Measurements from ENCODE around the gene NECTIN1.

NECTIN1 gene

DNA sequence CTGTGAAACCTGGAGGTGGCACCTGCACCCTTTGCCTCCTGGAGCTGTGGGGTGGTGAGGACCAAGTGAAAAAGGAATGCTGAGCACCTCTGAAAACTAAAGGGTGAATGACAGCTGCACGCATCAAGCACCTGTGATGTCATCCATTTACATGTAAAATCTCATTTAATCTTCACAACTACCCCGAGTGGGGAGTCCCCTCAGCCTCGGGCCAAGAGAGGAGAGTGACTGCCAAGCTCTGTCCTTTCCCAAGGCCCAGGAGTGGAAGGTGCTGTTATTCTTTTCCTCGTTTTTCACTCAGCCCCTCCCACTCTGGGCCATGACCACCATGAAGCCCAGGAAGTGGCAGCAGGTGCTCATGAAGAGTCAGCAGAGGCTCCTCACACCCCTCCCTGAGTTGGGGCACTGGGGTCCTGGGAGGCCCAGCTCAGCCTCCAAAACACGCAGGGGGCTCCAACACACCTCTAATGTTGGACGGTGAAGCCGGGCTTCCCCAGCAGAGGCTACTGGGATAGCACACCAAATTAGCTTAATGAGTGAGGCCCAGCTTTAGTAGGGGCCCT is 35.7 kb downstream of the NECTIN1 start:
- no peak for DNase-seq
- no peak for TF ChIP-seq GATA1 (IDR thresholded peaks at IDR 0.05; ENCODE audit: low read depth, low read length)
- TF ChIP-seq POLR2A (IDR thresholded peaks at IDR 0.05; ENCODE audit: low read length) = no peak

DNA sequence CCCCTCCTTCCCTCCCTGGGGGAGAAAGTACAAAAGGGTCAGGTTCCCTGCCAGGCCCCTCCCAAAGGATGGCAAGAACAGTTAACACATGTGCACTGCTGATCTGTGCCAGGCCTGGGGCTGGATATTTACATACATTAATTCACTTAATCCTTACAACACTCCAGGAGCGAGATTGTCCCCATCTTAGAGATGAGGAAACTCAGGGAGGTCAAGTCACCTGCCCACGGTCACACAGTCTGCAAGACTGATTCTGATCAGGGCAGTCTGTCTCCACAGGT is 36.5 kb downstream of the NECTIN1 start:
- TF ChIP-seq POLR2A (IDR thresholded peaks at IDR 0.05; ENCODE audit: low read length) = no peak
- TF ChIP-seq GATA1 (IDR thresholded peaks at IDR 0.05; ENCODE audit: low read depth, low read length) = no peak
- DNase-seq = no peak

DNA sequence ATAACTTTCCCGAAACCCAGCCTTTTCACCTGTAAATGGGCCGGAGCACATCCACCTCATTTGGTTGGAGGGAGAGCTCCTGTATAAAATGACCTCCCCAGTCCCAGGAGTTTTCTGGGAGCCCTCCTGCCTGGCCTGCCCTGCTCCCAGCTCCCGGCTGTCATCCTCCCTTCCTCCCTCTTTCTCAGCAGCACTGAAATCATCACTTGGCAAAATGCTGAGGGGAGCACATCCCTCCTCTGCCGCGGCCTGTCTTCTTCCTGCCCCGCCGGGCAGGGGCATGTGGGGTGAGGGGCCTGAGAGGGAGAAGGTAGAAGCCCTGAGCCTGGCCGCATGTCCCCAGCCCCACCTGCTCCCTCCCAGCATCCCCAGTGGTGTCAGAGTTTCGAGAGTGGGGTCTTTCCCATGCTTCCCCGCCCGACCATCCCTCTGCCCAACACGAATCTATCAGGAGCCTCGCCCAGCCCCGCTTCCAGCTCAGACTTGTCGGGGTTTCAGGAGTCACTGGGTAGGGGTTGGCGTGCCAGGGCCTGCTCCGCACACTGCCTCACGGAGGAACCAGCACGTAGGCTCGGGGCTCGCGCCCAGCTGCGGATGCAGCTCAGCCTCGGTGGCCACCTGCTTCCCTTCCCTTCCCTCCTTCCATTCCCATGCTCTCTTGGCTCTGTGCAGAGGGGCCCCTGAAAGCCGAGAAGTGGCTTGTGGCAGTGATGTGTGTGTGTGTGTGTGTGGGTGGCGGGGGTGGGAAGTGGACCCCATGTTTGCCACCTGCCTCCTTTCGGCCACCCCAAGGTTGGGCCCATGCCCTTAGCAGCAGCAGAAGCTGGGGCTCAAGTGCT is 37.1 kb downstream of the NECTIN1 start:
- TF ChIP-seq GATA1 (IDR thresholded peaks at IDR 0.05; ENCODE audit: low read depth, low read length) (no peak), POLR2A (IDR thresholded peaks at IDR 0.05; ENCODE audit: low read length) (no peak)
- DNase-seq = no peak

DNA sequence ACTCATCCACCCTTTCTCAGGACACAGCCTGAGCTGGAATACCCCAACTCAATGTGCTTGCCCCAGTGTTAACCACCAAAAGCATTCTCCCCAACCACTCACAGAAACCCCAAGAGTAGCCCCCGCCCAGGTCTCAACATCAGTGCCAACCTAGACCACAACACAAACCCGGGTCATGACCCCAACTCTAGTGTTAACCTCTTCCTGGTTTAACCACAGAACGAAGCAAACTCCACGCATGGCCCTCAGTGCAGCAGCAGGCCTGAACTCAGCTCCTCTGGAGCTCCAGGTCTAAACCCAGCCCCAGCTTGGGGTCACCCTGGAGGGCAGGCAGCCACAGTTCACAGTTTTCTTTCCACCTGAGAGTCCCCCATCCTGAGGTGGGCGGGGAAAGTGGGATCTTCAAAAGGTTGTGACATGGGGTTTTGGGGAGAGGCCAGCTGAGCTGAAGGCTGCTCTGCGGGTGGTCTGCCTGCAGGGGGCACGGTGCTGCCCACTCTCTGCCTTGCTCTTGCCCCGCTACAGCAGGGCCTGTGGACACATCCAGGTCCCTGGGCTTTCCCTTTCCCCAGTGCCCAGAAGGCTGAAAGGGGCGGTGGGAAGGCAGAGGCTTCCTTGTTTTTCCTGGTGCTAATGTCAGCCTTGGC is 37.9 kb downstream of the NECTIN1 start:
- TF ChIP-seq GATA1 (IDR thresholded peaks at IDR 0.05; ENCODE audit: low read depth, low read length) (no peak), POLR2A (IDR thresholded peaks at IDR 0.05; ENCODE audit: low read length) (no peak)
- no peak for DNase-seq

DNA sequence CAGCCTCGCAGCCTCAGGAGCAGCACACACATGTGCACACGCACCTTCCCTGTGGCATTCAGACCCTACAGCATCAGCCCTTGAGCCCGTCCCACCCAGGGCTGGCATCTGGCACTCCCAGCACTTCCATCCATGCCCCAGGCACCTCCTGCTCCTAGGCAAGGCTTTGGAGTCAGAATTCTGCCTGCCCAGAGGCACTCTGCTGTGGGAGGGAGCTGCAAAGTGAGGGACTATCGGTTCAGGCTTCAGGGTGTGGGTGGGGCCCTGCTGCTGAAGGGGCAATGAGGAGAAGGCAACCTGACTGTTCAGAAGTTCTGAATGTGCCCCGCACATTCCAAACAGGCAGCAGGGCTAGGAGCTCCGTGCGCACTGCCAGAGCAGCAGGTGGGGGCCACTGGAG is 39.7 kb downstream of the NECTIN1 start:
- TF ChIP-seq GATA1 (IDR thresholded peaks at IDR 0.05; ENCODE audit: low read depth, low read length) = no peak
- no peak for TF ChIP-seq POLR2A (IDR thresholded peaks at IDR 0.05; ENCODE audit: low read length)
- DNase-seq = no peak

DNA sequence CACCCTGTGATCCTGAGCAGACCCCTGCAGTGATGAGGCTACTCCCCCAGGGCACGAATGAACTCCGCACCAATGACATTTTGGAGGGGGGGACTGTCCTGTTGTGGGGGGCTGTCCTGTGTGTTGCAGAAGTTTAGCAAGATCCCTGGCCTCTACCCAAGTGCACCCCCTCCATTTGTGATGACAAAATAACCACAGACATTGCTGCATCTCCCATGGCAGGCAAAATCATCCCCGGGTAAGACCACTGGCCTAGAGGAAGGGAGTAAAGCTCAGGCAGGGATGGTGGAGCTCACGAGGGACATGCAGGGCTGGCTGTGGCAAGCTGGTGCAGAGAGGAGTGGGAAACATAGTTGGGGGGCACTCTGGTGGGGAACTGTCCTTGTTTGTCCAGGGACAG is 40.6 kb downstream of the NECTIN1 start:
- TF ChIP-seq POLR2A (IDR thresholded peaks at IDR 0.05; ENCODE audit: low read length) (no peak), GATA1 (IDR thresholded peaks at IDR 0.05; ENCODE audit: low read depth, low read length) (no peak)
- no peak for DNase-seq

DNA sequence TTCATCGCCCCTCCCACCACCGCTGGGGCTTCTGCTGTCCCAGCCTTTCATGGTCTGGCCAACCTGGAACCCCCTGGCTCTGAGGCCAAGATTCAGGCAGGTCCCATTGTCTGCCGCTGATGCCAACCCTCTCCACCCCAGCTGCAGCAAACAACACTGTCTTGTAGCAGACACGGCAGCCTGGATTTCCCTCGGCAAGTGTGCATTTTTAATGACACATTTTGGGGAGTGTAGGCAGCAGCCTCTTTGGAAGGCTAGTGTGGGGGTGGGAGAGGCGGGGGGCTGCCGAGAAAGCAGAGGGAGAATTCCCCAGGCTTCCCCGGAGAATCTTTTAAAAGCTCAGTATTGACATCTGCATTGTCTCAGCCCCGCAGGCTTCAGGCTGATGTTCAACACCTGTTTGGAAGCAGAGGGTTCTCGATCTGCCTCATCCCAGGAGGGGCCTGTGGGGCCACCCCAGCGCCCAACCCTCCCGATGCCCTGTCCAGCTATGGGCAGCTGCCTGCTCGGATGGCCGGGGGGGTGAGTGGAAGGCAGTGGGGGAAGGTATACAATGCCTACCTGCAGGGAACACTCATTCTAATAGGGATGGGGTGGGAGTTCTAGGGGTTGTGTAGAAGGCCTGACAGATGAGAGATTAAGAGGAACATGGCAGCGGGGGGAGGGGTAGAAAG is 41.5 kb downstream of the NECTIN1 start:
- no peak for DNase-seq
- TF ChIP-seq POLR2A (IDR thresholded peaks at IDR 0.05; ENCODE audit: low read length) = no peak
- TF ChIP-seq GATA1 (IDR thresholded peaks at IDR 0.05; ENCODE audit: low read depth, low read length) = no peak

DNA sequence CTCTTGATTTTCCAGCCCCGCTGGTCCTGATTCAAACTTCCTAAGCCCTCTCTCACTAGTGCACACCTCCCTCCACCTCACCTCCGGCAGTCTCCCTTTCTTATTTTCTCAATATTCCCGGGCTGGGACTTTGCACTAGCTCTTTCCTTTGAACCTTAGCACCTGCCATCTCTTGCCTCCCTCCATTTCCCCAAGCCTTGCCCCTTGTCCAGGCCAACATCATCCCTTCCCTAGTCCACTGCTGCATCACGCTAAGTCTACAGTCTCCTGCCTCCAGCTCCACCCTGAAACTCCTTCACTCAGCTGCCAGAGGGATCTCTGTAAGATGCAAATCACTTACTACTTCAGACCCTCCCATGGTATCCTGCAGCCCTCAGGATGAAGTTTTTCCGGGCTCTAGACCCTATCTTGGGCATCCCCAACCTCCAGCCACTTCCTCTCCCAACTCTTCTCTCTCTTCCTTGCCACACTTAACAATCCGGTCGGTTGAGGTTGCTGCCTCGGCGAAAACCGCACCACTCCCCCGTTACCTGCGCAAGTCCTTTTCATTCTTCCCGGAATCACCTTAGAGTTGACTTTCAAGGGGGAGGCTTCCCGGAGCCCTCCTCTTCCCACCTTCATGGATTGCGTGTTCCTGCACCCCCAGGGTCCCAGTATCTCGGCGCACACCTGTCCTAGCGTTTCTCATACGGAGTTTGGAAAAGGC is 42.7 kb downstream of the NECTIN1 start:
- no peak for DNase-seq
- TF ChIP-seq POLR2A (IDR thresholded peaks at IDR 0.05; ENCODE audit: low read length) (no peak), GATA1 (IDR thresholded peaks at IDR 0.05; ENCODE audit: low read depth, low read length) (no peak)

DNA sequence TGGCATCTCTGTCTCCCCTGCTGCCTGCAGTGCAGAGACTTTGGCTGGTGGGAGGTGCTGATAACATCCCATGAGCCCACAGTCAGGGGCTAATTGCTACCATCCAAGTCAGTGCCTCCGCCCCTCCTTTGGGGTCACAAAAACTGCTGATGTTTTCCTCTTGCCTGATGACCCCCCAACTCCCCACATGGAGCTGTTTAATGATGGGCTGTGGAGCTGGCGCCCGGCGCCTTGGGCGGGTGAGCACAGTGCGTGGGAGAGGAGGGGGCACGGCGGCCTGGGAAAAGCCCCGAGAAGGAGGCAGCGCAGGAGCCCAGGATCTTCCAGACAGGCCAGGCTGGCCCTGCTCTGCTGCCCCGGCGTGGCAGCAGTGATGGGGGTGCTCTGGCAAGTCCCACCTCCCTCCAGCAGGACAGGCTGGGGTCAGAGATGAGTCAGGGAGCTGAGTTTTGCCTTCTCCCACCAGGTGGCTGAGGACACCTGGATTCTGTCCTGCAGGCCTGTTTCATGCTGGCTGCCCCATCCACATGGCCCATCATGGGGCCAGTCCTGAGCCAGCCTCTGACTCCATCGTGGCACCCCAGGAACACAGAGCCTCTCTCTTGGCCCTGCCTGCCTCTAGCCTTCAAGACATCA is 43.8 kb downstream of the NECTIN1 start:
- no peak for TF ChIP-seq GATA1 (IDR thresholded peaks at IDR 0.05; ENCODE audit: low read depth, low read length)
- DNase-seq = no peak

DNA sequence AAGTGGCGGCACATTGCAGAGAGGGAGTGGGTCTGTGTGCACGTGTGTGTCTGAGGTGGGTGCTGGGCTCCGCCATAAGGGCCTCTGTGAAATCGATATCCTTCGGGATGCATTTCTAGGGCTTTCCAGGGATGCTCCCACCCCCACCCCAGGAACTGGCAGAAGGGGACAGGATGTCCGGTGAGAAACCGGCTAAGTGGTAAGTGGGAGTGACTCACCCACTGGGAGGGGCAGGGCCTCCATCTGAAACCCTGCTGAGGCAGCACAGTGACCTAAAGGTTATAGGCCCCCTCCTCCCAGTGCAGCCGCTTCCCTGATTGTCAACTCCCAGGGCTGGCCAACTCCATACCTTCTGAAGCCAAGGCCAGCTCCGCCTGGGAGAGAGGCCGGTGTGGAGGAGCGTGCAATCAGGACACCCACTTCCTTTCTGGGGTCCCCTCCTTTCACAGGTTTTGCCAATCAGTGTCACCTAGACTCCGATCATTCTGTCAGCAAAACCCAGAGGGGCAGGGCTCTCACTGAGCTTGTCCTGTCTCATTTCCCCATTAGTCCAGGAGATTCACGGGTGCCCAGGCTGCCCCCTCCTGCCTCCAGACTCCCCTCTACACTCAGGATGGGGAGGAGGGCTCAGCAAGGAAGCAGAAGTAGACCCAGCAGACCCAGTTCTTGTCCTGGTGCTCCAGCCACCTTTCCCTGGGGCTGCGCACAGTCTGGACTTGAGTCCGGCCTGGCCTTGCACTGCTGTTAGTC is 44.5 kb downstream of the NECTIN1 start:
- no peak for DNase-seq
- no peak for TF ChIP-seq GATA1 (IDR thresholded peaks at IDR 0.05; ENCODE audit: low read depth, low read length)
- TF ChIP-seq POLR2A (IDR thresholded peaks at IDR 0.05; ENCODE audit: low read length) = no peak

DNA sequence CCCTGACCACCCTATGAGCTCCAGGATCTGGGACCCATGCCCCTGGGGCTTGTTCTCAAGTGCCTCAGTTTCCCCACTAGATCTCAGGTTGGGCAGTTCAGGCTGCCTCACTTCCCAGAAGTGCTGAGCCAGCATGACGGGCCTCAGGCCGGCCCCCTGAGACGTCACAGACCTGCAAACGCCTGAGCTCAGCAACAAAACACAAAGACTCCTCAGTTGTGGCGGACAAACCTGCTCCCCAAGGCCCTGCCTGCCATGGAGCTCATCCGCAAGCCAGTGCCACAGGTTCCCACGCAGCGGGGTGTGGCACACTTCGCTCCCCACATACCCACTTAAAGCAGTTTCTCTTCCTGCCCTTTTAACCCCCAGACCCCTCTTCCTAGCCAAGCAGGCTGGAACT is 45.2 kb downstream of the NECTIN1 start:
- DNase-seq = no peak
- TF ChIP-seq GATA1 (IDR thresholded peaks at IDR 0.05; ENCODE audit: low read depth, low read length) (no peak), POLR2A (IDR thresholded peaks at IDR 0.05; ENCODE audit: low read length) (no peak)

DNA sequence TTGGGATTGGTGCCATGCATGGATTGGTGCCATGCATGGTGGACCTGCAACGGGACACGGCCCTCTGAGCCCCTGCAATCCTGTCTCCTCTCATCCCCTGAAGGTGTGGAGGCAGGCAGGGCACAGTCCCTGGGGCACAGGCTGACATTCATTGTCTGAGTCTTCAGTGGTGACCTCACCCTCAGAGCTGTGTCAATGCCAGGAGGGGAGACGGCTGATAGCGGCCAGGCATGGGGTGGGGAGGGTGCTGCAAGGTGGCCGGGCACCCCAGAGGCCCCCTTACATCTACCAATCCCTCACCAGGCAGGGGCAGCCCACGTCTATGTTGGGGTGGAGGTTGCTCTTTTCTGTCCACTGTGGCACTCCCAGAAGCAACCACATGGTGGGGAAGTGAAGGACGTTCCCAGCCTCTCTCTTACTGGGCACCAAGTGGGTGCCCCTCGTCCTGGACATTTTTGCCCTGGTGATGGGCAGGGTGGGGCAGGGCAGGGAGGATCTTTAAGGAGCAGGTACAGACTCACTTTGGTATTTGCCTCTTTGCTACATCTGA is 47.6 kb downstream of the NECTIN1 start:
- TF ChIP-seq POLR2A (IDR thresholded peaks at IDR 0.05; ENCODE audit: low read length) (no peak), GATA1 (IDR thresholded peaks at IDR 0.05; ENCODE audit: low read depth, low read length) (no peak)
- no peak for DNase-seq
